Activated T-cell treated with anti-CD3 and anti-CD28 coated beads, Interleukin-2, amount 50 U/mL, for 4 hours (primary cell): Measurements from ENCODE around the gene SPATA13. TPM values are rescaled to one million over a fixed set of nuclear protein-coding genes. Genes with fewer than 3 reads are reported as not detected.
A peak's percentile ranks its signal among the peaks of the same experiment; 100 is the strongest.
"Not testable (repeated sequence)": the region's sequence is repeated elsewhere in the genome, so short reads cannot be mapped to it uniquely, and the experiment has no call there.

Experiments used
- ATAC-seq, 2 donors: fragments of 200-7000 bp; cut with Tn5 transposase; one replicate each; pipeline ENCODE4 v1.10.0; 2021
- DNase-seq: peaks from one replicate; pipeline ENCODE4 v3.0.0-alpha.2; 2020
- H3K27me3 Mint-ChIP-seq: one replicate; pipeline ENCODE4 v1.8.0; 2021; ENCODE audit warnings: low read depth, mixed read lengths
- H3K36me3 Mint-ChIP-seq: one replicate; pipeline ENCODE4 v1.8.0; 2022; ENCODE audit warnings: mixed read lengths; ENCODE audit not compliant: insufficient read depth
- H3K4me1 Mint-ChIP-seq: one replicate; pipeline ENCODE4 v1.8.0; 2021; ENCODE audit warnings: low read depth, mixed read lengths
- H3K4me3 Mint-ChIP-seq: one replicate; pipeline ENCODE4 v1.8.0; 2021; ENCODE audit warnings: mild to moderate bottlenecking, moderate library complexity, mixed read lengths
- H3K9me3 Mint-ChIP-seq: one replicate; pipeline ENCODE4 v1.8.0; 2021; ENCODE audit warnings: mixed read lengths
- total RNA-seq, 3 donors: library from RNA; stranded (reverse); gene quantifications; one replicate each; pipeline ENCODE4 v1.2.1, GENCODE V29; 2021

SPATA13 gene
- total RNA-seq, 3 donors from 2014 or later = 50.3 to 54.0 (median 52.8) TPM

GRCh38 chr13:24301911-24302310, 141.4 kb downstream of the SPATA13 start:
- DNase-seq = no peak
- no peaks in the 10 kb centered on the region for H3K27me3 Mint-ChIP-seq
- peaks cover 61% of the 10 kb centered on the region for H3K36me3 Mint-ChIP-seq
- H3K9me3 Mint-ChIP-seq = no peaks in the 10 kb centered on the region
- no peaks in the 10 kb centered on the region for H3K4me1 Mint-ChIP-seq
- no peak for ATAC-seq
- H3K4me3 Mint-ChIP-seq = no peak overlapping the region

GRCh38 chr13:24304620-24305019, 144.1 kb downstream of the SPATA13 start:
- H3K4me1 Mint-ChIP-seq = peaks cover 2% of the 10 kb centered on the region
- H3K9me3 Mint-ChIP-seq = no peaks in the 10 kb centered on the region
- H3K36me3 Mint-ChIP-seq = peaks cover 39% of the 10 kb centered on the region
- no peaks in the 10 kb centered on the region for H3K27me3 Mint-ChIP-seq
- ATAC-seq (no peak), DNase-seq (no peak)
- H3K4me3 Mint-ChIP-seq = no peak overlapping the region

GRCh38 chr13:24306632-24307031, 146.1 kb downstream of the SPATA13 start:
- Mint-ChIP-seq H3K4me3 (no peak overlapping the region), H3K4me1 (peaks cover 2% of the 10 kb centered on the region), H3K9me3 (no peaks in the 10 kb centered on the region), H3K27me3 (no peaks in the 10 kb centered on the region), H3K36me3 (peaks cover 25% of the 10 kb centered on the region)
- DNase-seq (no peak), ATAC-seq (no peak)

GRCh38 chr13:24307211-24308067, 146.9 kb downstream of the SPATA13 start:
- H3K9me3 Mint-ChIP-seq = no peaks in the 10 kb centered on the region
- peak; percentile 10 to 21 for ATAC-seq
- no peak for DNase-seq
- peaks cover 23% of the 10 kb centered on the region for H3K36me3 Mint-ChIP-seq
- peaks cover 2% of the 10 kb centered on the region for H3K4me1 Mint-ChIP-seq
- H3K4me3 Mint-ChIP-seq = no peak overlapping the region
- H3K27me3 Mint-ChIP-seq = no peaks in the 10 kb centered on the region

- no peak overlapping the region for H3K4me3 Mint-ChIP-seq
- no peaks in the 10 kb centered on the region for H3K9me3 Mint-ChIP-seq
- H3K27me3 Mint-ChIP-seq = no peaks in the 10 kb centered on the region
- DNase-seq = no peak
- peaks cover 2% of the 10 kb centered on the region for H3K4me1 Mint-ChIP-seq
- ATAC-seq = no peak
- H3K36me3 Mint-ChIP-seq = peaks cover 18% of the 10 kb centered on the region
These were observed 147.5 kb downstream of the SPATA13 start for GRCh38 chr13:24308068-24308445.

GRCh38 chr13:24308488-24309020, 148.0 kb downstream of the SPATA13 start:
- peak in 1 of 2 donors; percentile 25 for ATAC-seq
- Mint-ChIP-seq H3K4me1 (peaks cover 2% of the 10 kb centered on the region), H3K9me3 (no peaks in the 10 kb centered on the region), H3K36me3 (peaks cover 13% of the 10 kb centered on the region), H3K4me3 (no peak overlapping the region), H3K27me3 (no peaks in the 10 kb centered on the region)
- DNase-seq = no peak

GRCh38 chr13:24309300-24309699, 148.8 kb downstream of the SPATA13 start, which contains the start of gene C1QTNF9:
Gene C1QTNF9 (plus strand): TSS chr13:24309580. CDS start chr13:24316004, 6,424 bp downstream.
- not testable (repeated sequence) for H3K4me1 Mint-ChIP-seq, H3K9me3 Mint-ChIP-seq, H3K27me3 Mint-ChIP-seq, ATAC-seq, H3K4me3 Mint-ChIP-seq, DNase-seq
- peaks cover 13% of the 10 kb centered on the region for H3K36me3 Mint-ChIP-seq

GRCh38 chr13:24313439-24313838, 152.9 kb downstream of the SPATA13 start:
- no peak for ATAC-seq
- no peaks in the 10 kb centered on the region for H3K9me3 Mint-ChIP-seq
- no peaks in the 10 kb centered on the region for H3K36me3 Mint-ChIP-seq
- no peaks in the 10 kb centered on the region for H3K27me3 Mint-ChIP-seq
- H3K4me3 Mint-ChIP-seq = no peak overlapping the region
- H3K4me1 Mint-ChIP-seq = peaks cover 2% of the 10 kb centered on the region
- no peak for DNase-seq

- H3K4me1 Mint-ChIP-seq, ATAC-seq, H3K4me3 Mint-ChIP-seq, H3K9me3 Mint-ChIP-seq, H3K27me3 Mint-ChIP-seq, DNase-seq, H3K36me3 Mint-ChIP-seq: not testable (repeated sequence)
These were observed 157.3 kb downstream of the SPATA13 start for GRCh38 chr13:24317835-24318234.

GRCh38 chr13:24318878-24319277, 158.4 kb downstream of the SPATA13 start:
- not testable (repeated sequence) for ATAC-seq

GRCh38 chr13:24319641-24320040, 159.1 kb downstream of the SPATA13 start:
- not testable (repeated sequence) for H3K4me3 Mint-ChIP-seq, DNase-seq, ATAC-seq, H3K36me3 Mint-ChIP-seq, H3K9me3 Mint-ChIP-seq, H3K4me1 Mint-ChIP-seq
- peaks cover 15% of the 10 kb centered on the region for H3K27me3 Mint-ChIP-seq

More at GRCh38 chr13:24318878-24319277, 158.4 kb downstream of the SPATA13 start:
- H3K9me3 Mint-ChIP-seq, H3K36me3 Mint-ChIP-seq, H3K4me3 Mint-ChIP-seq, H3K4me1 Mint-ChIP-seq, DNase-seq: not testable (repeated sequence)
- H3K27me3 Mint-ChIP-seq = peaks cover 12% of the 10 kb centered on the region

- H3K4me1 Mint-ChIP-seq, H3K9me3 Mint-ChIP-seq, DNase-seq, H3K4me3 Mint-ChIP-seq, H3K36me3 Mint-ChIP-seq, ATAC-seq: not testable (repeated sequence)
- H3K27me3 Mint-ChIP-seq = peaks cover 31% of the 10 kb centered on the region
These were observed 160.9 kb downstream of the SPATA13 start for GRCh38 chr13:24321416-24321815.

- not testable (repeated sequence) for H3K36me3 Mint-ChIP-seq
These were observed 161.9 kb downstream of the SPATA13 start for GRCh38 chr13:24322470-24322869.

GRCh38 chr13:24323036-24323738, 162.7 kb downstream of the SPATA13 start:
- ATAC-seq = no peak
- H3K9me3 Mint-ChIP-seq = no peaks in the 10 kb centered on the region
- peaks cover 39% of the 10 kb centered on the region for H3K27me3 Mint-ChIP-seq
- H3K4me1 Mint-ChIP-seq = no peaks in the 10 kb centered on the region
- H3K4me3 Mint-ChIP-seq = no peak overlapping the region
- DNase-seq = no peak
- no peaks in the 10 kb centered on the region for H3K36me3 Mint-ChIP-seq

More at GRCh38 chr13:24322470-24322869, 161.9 kb downstream of the SPATA13 start:
- ATAC-seq, H3K4me1 Mint-ChIP-seq, H3K9me3 Mint-ChIP-seq, H3K4me3 Mint-ChIP-seq, DNase-seq: not testable (repeated sequence)
- H3K27me3 Mint-ChIP-seq = peaks cover 39% of the 10 kb centered on the region
